HG02981 (cell line): ENCODE measurements around the gene SLC12A7.

ENCODE experiments used
- ATAC-seq: cut with Tn5 transposase; IDR thresholded peaks from one replicate; pipeline ENCODE4 v1.9.1; 2021; ENCODE audit warnings: mild to moderate bottlenecking, moderate library complexity; ENCODE audit not compliant: unreplicated experiment

Gene SLC12A7

DNA sequence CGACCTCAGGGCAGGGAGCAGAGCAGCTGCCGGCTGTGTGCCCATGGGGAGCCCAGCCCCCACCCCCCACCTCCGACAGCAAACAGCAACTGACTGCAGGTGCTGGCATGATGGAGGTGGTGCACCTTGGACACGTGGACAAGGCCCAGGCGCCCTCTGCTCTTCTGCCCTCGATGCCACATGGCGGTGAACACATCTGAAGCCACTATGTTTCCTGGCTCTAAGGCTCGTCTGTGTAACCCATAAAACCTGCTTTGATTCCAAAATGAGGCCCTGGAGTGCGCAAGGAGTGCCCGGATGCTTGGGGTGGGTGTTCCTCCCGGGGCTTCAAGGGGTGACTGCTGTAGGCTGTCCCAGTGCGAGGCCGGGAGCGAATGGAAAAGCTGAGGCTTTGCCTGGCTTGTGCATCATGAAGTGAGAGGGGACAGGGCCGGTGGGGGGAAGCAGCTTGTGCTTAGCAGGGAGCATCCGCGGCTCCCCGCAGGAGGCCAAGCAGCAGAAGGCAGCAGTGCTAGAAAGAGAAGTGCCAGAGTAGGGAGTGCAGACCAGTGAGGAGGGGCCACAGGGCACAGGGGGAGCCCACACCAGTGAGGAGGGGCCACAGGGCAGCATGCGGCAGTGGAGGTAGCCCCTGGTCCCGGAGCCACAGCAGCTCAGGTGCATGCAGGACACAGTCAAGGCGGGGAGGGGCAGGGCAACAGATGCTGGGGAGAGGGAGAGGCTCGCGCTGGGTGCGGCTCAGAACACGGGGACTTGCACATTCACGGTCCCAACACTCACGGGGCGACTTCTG is 73.2 kb downstream of the SLC12A7 start:
- no peak for ATAC-seq

DNA sequence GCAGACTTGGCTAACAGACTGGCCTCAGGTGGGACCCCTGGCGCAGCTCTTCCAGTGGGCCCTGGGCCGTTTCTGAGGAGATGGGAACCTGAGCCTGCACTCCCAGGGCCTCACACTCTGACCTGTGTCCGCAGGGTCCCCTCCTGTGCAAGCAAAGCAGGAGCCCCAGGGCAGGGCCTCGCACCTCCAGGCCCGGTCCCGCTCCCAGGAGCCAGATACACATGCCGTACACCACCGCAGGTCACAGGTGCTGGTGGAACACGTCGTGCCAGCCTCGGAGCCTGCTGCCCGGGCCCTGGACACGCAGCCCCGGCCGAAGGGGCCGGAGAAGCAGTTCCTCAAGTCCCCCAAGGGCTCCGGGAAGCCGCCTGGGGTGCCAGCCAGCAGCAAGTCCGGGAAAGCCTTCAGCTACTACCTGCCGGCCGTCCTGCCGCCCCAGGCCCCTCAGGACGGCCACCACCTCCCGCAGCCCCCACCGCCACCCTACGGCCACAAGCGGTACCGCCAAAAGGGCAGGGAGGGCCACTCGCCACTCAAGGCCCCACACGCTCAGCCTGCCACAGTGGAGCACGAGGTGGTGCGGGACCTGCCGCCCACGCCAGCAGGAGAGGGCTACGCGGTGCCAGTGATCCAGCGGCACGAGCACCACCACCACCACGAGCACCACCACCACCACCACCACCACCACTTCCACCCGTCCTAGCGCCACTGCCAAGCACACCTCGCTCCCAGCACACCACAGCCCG is 74.0 kb downstream of the SLC12A7 start:
- no peak for ATAC-seq

DNA sequence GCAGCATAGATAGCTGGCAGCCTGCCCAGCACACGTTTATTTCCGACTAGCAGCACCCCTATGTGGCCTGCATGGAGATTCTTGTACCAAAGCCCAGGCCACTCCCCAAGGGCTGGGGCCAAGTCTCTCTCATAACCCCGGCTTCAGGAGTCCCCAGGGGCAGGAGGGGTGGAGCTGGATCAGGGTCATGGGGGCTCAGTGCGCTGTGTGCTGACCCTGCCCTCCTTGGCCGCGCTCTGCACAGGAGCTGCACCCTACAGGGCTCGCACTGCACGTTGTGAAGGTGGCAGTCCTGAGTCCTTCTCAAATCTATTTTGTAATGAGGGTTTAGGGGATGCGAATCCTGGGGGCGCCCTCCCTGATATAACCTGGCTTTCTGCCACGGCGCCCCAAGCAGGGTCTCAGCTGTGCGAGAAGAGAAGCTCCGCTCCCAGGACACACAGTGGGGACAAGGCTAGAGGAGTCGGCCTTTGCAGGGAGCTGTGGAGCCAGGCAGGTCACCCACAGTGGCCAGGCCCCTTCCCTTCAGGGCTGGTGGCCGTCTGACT is 74.7 kb downstream of the SLC12A7 start:
- ATAC-seq: no peak

DNA sequence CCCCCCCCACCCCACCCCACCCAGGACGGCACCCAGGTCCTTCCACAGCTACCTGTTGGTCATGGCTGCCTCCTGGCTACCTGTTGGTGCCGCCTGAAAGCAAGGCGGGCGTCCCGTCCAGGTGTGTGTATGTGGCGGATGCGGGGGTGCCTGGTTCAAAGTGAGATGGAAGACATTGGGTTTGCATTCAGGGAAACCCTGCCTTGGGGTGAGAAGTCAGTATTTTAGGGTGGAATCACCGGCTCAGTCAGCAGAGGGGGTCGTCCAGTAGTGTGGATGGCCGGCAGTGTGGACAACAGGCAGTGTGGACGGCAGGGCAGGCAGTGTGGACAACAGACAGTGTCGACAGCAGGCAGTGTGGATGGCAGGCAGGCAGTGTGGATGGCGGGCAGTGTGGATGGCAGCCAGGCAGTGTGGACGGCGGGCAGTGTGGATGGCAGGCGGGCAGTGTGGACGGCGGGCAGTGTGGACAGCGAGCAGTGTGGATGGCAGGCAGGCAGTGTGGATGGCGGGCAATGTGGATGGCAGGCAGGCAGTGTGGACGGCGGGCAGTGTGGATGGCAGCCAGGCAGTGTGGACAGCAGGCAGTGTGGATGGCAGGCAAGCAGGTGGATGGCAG is 75.2 kb downstream of the SLC12A7 start:
- ATAC-seq: no peak

DNA sequence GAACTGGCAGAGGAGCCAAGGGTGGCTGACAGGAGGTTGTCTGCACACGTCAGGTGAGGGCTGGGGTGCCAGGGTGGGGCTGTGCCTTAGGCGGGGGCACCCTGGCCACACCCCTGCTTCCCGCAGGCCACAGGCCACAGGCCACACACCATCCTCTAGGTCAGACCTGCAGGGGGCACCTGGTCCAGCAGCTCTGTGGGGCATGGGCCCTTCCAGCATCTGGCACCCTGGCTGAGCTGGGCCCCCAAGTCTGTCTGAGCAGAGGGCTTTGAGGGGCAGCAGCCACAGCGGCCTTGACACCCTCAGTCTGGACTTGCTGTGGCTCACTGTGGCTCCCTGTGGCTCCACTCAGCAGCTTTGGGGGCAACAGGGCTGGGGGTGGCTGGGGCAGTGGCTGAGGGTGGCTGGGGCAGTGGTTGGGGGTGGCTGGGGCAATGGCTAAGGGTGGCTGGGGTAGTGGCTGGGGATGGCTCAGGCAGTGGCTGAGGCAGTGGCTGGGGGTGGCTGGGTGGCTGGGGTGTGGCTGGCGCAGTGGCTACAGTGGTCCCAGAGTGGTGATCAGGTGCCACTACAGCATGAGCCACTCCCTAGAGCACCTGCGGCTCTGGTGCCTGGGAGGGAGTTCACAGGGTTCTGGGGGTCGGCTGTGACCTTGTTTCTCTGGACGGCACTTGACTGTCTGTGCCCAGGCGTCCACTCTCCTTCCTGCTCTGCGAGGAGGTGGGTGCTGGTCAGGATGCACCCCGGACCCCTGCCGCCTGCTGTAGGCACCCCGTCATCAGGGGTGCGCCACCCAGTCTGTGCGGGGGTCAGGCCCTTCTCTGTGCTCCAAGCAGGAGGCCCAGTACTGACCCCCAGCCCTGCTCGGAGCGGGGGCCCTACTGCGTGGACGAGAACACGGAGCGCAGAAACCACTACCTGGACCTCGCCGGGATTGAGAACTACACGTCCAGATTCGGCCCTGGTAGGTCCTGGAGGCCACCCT is 76.2 kb downstream of the SLC12A7 start:
- ATAC-seq: no peak

DNA sequence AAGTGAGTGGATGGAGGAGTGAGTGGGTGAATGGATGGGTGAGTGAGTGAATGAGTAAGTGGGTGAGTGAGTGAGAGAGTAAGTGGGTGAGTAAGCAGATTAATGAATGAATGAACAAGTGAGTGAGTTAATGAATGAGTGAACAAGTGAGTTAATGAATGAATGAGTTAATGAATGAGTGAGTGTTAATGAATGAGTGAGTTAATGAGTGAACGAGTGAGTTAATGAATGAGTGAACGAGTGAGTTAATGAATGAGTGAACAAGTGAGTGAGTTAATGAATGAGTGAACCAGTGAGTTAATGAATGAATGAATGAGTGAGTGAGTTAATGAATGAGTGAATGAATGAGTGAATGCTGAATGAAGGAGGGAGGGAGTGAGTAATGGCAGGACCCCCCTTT is 76.9 kb downstream of the SLC12A7 start:
- no peak for ATAC-seq

DNA sequence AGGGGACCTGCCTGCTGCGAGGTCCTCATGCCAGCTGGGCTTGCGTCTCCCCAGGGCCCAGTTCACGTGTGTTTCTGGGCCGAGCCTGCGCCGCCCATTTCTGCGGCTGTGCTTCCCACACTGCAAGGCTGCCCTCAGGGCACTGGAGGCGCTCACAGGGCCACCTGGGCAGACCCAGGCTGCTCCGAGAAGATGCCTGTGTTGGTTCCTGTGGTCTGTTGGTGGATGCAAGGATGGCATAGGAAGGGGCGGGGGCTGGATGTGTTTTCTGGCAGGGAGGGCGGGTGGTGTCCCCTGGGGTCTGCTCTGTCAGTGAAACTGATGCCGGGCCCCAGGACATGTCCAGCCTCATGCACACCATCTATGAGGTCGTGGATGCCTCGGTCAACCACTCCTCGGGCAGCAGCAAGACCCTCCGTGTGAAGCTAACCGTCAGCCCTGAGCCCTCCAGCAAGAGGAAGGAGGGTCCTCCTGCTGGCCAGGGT is 77.4 kb downstream of the SLC12A7 start:
- no peak for ATAC-seq

DNA sequence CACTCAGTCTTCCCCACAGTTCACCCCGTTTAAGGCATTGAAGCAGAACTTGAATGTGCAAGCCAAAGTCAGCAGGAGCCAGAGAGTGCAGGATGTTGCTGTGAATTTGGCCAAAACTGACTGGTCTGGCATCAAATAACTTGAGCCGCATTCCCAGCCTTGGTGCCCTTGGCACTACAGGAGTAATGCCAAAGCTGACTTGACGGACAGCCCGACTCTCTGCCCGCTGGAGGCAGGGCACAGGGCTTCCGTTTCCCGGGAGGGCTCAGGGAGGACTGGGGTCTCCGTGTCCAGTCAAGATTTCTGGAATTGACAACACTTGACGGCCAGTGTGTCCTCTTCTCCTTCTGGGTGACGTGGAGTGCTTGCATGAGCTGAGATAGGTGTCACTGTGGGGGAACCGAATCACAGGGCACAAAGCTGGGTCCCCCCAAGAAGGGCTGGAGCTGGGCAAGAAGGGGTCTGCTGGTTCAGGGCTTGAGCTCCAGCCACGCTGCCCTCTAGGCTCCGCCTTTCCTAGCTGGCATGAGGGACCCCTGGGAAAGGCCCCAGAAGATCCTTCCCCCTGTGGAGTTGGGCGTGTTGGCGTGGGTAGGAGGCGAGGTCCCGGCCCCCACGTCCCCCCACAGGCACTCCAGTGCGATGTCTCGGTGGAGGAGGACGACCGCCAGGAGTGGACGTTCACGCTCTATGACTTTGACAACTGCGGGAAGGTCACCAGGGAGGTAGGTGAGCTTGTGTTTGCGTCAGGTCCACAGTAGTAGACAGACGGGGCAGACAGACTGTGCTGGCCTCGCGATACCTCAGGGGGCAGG is 78.0 kb downstream of the SLC12A7 start:
- no peak for ATAC-seq

DNA sequence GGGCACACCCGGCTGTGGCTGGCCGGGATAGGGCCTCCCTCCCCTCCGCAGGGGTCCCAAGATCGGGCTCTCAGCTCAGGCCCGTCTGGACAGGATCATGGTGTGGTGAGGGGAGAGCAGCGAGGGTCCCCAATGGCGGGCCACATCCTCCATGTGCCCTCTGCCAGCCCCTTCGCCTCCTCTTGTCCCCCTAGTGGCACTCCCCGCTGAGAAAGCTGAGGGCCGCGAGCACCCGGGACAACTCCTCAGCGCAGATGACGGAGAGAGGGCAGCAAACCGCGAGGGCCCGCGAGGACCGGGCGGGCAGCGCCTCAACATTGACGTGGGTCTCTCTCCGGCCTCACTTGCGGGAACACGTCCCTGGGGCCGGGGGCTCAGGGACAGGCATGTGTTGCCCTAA is 78.7 kb downstream of the SLC12A7 start:
- no peak for ATAC-seq

DNA sequence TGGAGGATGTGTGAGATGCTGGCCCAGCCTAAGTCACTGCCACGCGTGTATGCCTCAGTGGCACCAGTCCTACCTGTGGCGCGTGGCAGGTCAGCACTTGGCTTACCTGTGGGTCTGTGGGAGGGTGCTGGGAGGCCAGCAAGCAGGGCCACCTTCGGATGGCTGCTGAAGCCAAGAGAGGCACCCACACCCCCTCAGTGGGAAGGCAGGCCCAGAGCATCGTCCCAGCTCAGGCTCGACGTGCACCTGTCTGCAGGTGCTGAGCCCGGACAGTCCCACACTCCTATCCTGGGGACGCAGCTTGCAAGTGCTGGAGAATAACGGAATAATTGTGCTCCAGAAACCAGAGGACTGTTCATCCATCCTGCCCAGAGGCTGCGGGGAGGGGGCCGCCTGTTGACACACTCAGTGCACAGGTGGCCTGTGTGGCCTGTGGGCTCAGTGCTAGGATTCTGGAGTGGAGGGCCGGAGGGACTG is 79.3 kb downstream of the SLC12A7 start:
- no peak for ATAC-seq

DNA sequence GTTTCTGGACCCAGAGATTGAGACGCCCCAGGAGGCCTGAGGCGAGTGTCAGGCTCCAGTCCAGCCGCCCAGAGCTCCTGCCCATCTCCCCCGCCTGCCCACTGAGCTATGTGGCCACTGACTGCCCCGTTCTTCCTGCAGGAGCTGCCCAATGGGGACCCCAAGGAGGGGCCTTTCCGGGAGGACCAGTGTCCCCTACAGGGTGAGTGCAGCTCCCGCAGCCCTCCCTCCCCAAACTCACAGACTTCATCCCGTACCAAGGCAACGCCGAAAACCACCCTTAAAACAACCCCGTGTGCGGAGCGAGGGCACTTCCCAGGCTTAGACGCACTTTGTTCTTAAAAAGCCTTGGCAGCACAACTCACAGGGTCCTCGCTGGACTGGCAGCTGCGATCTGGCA is 79.9 kb downstream of the SLC12A7 start:
- no peak for ATAC-seq

DNA sequence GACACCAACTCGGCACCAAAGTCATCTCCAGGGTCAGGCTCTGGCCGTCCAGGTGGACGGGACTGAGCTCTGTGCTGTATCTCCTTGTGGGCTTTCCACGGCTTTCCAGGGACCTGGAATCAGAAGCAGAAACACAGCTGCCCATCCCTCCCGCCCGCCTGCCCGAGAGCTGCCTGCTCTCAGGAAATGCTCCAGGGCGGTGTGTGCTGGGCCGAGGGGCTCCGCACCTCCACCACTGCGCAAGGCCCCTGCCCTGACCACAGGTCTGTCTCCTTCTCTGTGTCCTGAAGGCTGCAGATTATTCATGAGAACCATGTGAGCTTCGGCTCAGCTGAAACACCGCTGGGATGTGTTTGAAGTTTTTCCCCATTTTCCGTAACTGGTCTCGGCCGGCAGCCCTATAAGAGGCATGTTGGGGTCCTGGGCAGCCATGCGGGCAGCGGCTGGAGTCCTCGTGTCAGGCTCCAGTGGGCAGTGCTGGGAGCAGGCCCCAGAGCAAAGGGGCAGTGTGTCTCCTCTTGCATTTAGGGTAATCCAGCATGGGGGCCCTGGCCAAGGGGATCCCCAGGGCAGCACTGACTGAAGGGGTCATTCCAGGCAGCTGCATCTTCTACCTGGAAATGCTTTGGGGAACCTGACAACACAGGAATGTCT is 80.4 kb downstream of the SLC12A7 start:
- no peak for ATAC-seq

DNA sequence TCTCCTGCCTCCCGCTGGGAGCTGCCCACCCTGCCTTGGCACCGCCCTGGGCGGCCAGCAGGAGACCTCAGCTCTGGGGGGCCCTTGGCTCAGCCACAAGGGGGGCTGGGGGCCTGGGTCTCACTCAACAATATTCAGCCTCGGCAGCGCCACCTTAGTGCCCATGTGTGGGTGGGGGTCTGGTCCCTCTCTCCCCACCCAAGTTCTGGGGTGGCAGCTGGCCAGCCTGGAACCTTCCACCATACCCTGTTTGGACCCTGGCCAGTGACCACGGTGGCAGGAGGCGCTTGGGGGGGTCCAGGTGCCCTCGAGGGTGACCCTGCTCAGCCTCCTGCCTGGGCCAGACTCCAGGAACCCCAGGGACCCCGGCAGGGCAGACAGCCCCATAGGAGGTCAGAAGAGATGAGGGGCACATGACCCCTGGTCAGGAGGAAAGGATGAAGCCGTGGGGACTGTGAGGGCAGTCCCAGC is 81.0 kb downstream of the SLC12A7 start:
- no peak for ATAC-seq

DNA sequence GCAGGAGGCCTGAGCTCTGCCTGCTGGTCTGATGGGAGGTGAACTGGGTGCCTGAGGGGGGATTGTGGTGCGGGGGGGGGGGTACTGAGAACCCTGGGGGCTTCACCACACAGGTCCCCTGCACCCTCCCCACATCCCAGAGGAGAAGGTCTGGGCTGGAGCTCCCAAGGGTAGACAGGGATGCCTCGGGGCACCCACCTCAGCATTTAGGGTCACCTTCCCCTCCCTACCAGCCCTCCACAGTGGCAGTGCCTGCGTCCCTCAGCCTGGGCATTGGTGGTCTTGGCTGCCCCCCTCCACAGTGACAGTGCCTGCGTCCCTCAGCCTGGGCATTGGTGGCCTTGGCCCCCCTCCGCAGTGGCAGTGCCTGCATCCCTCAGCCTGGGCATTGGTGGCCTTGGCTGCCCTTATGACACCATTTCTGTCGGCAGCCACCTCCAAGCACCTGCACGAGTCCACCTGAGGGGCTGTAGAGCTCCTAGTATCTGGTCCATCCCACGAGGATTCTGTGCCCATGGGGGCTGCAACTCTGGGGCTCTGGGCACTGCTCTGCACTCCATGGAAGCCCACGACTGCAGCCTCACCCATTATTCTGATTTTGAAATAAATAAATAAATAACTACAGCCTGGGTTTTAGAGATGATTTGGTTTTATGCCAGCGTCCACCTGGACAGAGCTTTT is 81.8 kb downstream of the SLC12A7 start:
- no peak for ATAC-seq

DNA sequence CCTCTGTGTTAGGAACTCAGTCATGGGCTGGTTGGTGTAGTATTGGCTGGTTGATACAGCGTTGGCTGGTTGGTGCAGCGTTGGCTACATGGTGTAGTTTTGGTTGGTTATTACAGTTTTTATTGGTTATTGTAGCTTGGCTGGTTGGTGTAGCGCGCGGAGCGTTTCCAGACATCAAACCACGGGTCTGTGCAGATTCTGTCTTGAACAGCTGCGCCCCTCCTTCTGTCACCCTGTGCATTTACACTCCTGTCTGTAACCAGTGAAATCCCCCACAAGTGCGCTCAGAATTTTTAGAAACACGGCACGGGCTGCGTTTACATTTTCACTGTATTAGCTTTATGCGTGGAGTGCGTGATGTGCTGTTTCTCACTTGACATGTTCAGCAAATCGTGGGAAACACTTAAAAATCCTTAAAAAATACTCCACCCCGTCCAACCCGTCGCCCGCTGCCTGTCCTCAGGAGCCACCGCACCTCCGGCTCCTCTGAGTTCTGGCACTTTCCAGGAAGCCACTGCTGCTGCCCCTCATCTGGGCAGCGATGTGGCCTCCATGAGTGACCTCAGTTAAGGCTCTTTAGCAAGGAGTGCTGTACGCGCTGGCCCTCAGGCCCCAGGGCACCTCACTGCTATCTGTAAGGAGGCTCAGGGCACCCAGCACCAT is 82.5 kb downstream of the SLC12A7 start:
- ATAC-seq: no peak

DNA sequence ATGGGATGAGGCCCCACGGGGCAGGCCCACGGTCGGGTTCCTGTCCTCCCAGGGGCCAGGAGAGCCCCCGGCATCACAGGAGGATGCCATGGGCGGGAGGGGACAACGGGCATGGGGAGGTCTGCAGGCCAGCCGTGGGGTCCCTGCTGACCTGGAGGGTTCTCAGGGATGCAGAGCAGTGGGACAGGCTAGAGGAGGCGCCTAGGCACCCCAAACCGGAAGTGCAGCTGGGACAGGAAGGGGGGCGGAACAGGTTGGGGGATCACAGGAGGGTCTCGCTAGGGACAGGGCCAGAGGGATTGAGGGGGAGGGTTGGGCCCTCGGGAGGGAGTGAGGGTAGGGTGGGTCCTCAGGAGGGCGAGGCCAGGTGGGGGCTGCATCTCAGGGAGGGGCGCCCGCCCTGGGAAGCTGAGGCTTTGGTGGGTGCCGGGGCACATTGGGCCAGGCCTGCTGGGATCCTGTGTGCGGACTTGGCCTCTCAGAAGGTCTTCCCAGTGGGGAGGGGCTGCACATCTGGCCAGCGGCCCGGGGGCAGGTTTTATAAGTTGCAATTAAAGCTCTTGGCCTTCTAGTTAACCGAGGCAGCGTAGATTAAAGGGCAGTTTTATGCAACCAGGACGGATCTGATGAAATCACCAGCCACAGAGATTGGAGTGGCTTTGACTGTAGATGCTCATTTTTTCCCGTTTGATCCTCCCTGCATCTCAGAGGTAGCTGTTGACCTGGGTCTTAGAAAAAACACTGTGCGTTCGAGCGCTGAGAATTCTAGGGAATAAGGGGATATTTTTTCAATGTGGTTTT is 83.2 kb downstream of the SLC12A7 start:
- no peak for ATAC-seq
